HS-5 (cell line): ENCODE measurements around the gene MUC4.
"Not testable (repeated sequence)": the region's sequence is repeated elsewhere in the genome, so short reads cannot be mapped to it uniquely, and the experiment has no call there.

ENCODE experiments used
- DNase-seq: peaks from one replicate; pipeline ENCODE4 v3.0.0-alpha.2; 2012; ENCODE audit warnings: low read depth

The MUC4 gene

GRCh38 chr3:195834675-195835583, 23.2 kb upstream of the MUC4 start:
- DNase-seq = no peak

GRCh38 chr3:195829897-195830254, 18.1 kb upstream of the MUC4 start:
- no peak for DNase-seq

GRCh38 chr3:195828762-195829161, 17.0 kb upstream of the MUC4 start:
- no peak for DNase-seq

GRCh38 chr3:195825857-195826804, 14.4 kb upstream of the MUC4 start:
- DNase-seq = no peak

GRCh38 chr3:195825191-195825588, 13.5 kb upstream of the MUC4 start:
- DNase-seq = no peak

GRCh38 chr3:195824425-195825190, 12.9 kb upstream of the MUC4 start:
- DNase-seq = not testable (repeated sequence)

GRCh38 chr3:195823999-195824398, 12.3 kb upstream of the MUC4 start:
- DNase-seq = no peak

GRCh38 chr3:195823280-195823679, 11.6 kb upstream of the MUC4 start:
- DNase-seq = no peak

GRCh38 chr3:195822131-195822696, 10.5 kb upstream of the MUC4 start:
- no peak for DNase-seq

GRCh38 chr3:195821403-195822130, 9.8 kb upstream of the MUC4 start:
- no peak for DNase-seq

- DNase-seq = no peak
These were observed 9.2 kb upstream of the MUC4 start for GRCh38 chr3:195820901-195821300.

- DNase-seq = no peak
These were observed 8.5 kb upstream of the MUC4 start for GRCh38 chr3:195820186-195820585.

GRCh38 chr3:195818301-195818700, 6.6 kb upstream of the MUC4 start:
- no peak for DNase-seq

GRCh38 chr3:195817578-195818135, 5.9 kb upstream of the MUC4 start:
- no peak for DNase-seq

GRCh38 chr3:195816276-195816913, 4.7 kb upstream of the MUC4 start:
- not testable (repeated sequence) for DNase-seq

- DNase-seq = no peak
These were observed 3.5 kb upstream of the MUC4 start for GRCh38 chr3:195815169-195815771.

GRCh38 chr3:195813916-195814640, 2.3 kb upstream of the MUC4 start:
- DNase-seq = no peak

GRCh38 chr3:195812366-195812765, 637 bp upstream of the MUC4 start:
- no peak for DNase-seq

- no peak for DNase-seq
These were observed 1.3 kb downstream of the MUC4 start for GRCh38 chr3:195810455-195810845.
